Activated CD4-positive, alpha-beta T cell treated with anti-CD3 and anti-CD28 coated beads, Interleukin-2, amount 50 U/mL, for 48 hours (primary cell): ENCODE data around the gene KRT81.
"Not testable (repeated sequence)": the region's sequence is repeated elsewhere in the genome, so short reads cannot be mapped to it uniquely, and the experiment has no call there.

Experiments used
- DNase-seq, 2 experiments: peaks; one replicate each; pipeline ENCODE4 v3.0.0-alpha.2; 2020

The KRT81 gene

GRCh38 chr12:52252175-52252615, 39.1 kb downstream of the KRT81 start:
- DNase-seq, result peak in 1 of 2 experiments; percentile 19

- no peak for DNase-seq
These were observed 39.8 kb downstream of the KRT81 start for GRCh38 chr12:52251367-52252051.

- no peak for DNase-seq
These were observed 41.0 kb downstream of the KRT81 start for GRCh38 chr12:52250048-52250990.

GRCh38 chr12:52249511-52250047, 41.8 kb downstream of the KRT81 start:
- DNase-seq, result no peak

GRCh38 chr12:52248541-52249461, 42.5 kb downstream of the KRT81 start:
- DNase-seq, result no peak

- DNase-seq, result no peak
These were observed 43.5 kb downstream of the KRT81 start for GRCh38 chr12:52247622-52248540.

GRCh38 chr12:52246720-52247621, 44.4 kb downstream of the KRT81 start:
- no peak for DNase-seq

- DNase-seq, result no peak
These were observed 45.3 kb downstream of the KRT81 start for GRCh38 chr12:52245962-52246569.

- DNase-seq, result no peak
These were observed 45.9 kb downstream of the KRT81 start for GRCh38 chr12:52245259-52245961.

GRCh38 chr12:52244615-52244994, 46.7 kb downstream of the KRT81 start:
- DNase-seq, result no peak

GRCh38 chr12:52243856-52244614, 47.3 kb downstream of the KRT81 start:
- peak; percentile 75 to 81 for DNase-seq

GRCh38 chr12:52243259-52243855, 48.0 kb downstream of the KRT81 start:
- DNase-seq, result no peak

GRCh38 chr12:52242442-52243258, 48.7 kb downstream of the KRT81 start:
- no peak for DNase-seq

GRCh38 chr12:52241205-52241842, 50.0 kb downstream of the KRT81 start:
- DNase-seq, result no peak

GRCh38 chr12:52240247-52240646, 51.1 kb downstream of the KRT81 start:
- not testable (repeated sequence) for DNase-seq

GRCh38 chr12:52239767-52240166, 51.6 kb downstream of the KRT81 start:
- no peak for DNase-seq
